Hypothalamus (tissue), 51 donors: ENCODE results near the gene ANKRD53.
A peak's percentile ranks its signal among the peaks of the same experiment; 100 is the strongest.

ENCODE experiments used
- DNase-seq, 51 donors: peaks; one replicate each; lab custom pipeline; 2025; lab: John Stamatoyannopoulos, UW

The ANKRD53 gene

DNA sequence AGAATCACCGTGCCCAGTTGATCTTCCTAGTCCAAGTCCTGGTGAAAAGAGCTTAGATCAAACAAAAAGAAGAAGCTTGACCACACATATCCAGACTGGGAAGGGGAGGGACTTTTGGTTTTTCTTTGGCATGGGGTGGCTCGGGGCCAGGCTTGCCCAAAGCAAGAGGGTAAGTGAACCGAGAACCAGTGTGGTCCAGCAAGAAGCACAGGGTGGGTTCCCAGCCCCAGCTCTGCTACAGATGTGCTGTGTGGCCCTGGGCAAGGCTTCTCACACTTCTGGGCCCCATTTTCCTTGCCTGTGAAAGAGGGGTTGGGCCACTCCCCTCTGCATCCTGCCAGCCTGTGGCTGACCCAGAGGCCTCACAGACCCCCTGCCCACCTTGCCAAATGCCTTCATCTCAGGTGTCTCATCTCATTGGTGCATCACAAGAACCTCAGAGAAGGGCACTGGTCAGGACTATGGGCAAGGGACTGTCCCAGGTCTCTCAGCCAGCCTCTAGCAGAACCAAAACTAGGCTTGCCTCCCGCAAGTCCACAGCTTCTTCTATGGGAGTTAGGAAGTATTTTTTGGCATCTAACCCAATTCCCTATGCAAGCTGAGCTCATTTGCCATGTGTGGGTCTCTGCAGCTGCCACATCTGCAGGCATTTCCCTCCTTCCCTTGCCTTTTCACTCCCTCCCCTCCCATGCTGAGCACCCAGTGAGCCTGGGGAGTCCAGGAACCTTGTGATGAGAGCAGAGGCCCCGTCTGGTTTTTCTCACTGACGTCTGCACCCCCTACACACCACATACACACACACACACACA, 35.8 kb upstream of the ANKRD53 start:
- no peak for DNase-seq

DNA sequence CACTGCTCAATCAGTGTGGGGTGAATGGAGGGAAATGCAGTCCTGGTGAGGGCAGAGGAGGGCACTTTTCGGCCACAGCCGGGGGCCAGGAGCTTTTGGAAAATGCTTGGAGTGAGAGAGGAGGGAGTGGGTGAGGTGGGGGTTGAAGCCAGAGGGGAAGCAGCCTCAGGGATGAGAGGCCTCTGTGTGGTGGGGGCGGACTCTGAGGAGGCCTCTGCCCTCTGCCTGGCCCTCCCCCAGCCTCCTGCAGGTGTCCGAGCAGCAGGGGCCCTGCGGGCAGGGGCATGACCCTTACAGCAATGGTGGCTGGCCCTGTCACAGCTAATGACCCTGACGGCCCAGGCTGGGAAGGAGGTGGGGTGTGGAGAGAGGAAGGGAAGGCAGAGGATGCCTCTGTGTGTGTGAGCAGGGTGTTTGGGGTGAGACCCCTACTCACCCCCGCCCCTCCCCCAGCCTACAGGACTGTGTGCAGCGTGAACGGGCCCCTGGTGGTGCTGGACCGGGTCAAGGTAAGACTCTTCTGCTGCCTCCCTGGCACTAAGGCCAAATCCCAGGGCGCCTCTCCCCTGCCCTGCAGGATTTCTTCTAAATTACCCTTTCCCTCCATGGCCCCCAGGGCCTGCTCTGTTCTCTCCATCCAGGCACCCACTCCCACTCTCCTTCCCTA, 35.1 kb upstream of the ANKRD53 start:
- DNase-seq = no peak

DNA sequence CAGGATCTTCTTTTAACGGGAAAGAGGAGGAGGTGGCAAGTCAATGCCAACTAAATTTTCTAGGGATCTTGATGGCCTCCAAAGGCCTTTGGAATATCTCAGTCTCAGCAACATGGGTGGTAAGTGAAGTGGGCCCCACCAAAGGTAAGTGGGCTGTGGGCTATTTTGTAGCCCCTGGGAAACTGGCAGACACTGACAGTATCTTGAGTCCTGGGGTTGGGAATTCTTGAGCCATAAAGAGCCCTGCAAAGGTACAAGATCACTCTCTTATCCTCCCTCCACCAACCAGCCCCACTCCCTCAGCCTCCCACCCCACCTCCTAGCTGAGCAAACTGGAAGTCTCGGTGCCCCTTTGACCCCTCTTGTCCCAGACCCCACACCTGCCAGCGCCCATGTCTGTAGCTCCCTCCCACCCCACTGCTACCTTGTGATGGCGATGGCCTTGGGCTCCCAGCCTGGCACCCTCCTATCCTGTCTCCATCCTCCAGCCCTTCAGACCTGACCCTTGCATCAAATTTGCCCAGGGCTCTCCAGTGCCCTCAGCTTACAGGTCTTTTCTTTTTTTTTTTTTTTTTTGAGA, 34.2 kb upstream of the ANKRD53 start:
- no peak for DNase-seq

DNA sequence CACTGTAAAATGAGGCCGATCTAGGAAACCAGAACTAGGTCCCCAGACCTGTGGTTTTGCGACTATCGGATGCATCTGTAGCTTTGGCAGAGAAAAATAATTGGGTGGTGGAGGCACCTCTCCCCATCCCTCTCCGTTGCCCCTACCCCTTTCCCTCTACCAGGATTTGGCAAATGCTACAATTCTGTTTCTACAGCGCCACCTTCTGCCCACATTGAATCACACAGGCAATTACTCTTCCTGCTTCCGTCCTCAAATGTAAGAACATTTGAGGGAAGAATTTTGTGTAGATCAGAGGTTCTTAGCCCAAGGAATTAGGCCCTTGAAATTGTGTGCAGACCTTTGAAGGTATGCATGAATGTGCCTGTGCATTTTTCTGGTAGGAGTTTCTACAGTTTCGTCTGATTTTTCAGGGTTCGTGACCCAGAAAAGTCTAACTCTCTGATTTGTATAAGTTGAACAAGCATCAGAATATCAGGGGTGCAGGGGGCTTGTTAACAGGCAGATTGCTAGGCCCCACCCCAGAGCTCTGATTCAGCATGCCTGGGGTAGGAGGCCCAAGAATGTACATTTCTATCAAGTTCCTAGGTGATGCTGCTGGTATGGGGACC, 31.5 kb upstream of the ANKRD53 start:
- peak in 24 of 51 donors; percentile 4 to 63 (median 28) for DNase-seq

DNA sequence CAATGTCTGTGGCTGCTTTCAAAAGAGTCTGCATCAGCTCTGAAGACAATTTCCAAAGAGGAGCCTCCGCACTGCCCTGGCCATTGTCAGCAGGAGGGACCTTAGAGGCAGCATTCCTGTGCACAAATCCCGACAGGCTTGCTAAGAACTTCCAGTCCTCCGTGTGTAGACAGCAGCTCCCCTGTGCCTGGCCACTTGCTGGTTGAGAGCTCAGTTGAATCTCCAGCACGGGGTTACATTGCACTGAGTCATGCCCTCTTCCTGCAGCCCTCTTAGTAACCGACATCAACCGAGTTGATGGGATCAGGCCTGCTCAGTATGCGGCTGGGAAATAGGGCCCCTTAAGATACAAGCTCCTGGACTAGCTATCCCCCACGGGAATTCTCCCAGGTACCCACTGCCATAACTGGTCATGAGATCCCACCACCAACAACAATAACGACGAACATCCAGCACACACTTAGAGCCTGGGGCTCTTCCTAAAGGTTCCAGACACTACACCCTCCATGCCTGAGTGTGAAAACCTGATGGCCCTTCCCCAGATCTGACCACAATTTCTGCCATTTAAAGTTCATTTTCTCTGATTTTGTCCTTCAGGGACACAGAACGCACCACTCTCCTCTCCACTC, 30.8 kb upstream of the ANKRD53 start:
- no peak for DNase-seq

DNA sequence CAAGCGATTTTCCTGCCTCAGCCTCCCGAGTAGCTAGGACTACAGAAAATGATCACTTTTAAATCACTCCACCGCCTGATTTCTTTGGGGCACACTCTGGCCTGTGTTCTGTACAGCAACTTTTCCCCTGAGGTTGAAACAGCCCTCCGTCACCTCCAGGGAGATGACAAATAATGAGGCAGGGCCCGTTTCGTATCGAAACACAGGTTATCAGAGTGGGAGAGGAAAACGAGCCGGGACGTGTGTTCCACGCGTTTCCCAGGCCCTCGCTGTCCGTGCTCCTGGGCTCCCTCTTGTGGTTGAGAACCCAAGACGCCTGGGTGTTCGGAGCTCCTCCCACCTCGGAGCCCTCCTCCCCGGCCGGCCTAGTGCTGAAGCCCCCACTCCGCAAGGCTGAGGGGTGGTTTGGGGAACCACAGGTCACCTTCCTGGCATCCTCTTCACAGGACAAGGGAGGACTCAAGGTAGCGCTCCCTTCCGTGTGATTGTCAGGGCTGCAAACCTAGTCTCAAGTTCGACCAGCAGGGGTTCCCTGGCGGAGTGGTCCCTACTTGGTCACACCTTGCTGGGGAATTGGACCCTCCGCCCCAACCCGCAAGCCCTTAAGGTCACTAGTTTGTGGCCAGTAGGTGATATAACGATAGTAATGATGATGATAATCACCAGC, 30.0 kb upstream of the ANKRD53 start:
- DNase-seq = peak in 49 of 51 donors; percentile 3 to 84 (median 48)

DNA sequence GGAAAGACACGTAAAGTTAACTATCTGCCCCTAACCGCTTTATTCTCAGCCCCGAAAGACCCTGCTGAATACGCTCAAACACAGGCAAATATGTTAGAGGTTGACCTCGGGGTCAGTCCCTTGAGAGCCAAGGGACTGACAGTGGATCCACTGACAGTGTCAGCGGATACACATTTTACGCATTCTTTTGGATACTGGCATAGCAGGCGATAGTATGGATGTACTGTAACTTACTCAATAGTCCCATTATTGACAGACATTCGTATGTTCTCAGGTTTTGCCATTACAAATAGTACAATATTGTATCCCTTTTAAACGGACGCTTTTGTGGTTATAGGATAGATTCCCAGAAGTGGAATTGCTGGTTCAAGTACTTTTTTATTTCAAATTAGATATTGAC, 29.3 kb upstream of the ANKRD53 start:
- DNase-seq = no peak

DNA sequence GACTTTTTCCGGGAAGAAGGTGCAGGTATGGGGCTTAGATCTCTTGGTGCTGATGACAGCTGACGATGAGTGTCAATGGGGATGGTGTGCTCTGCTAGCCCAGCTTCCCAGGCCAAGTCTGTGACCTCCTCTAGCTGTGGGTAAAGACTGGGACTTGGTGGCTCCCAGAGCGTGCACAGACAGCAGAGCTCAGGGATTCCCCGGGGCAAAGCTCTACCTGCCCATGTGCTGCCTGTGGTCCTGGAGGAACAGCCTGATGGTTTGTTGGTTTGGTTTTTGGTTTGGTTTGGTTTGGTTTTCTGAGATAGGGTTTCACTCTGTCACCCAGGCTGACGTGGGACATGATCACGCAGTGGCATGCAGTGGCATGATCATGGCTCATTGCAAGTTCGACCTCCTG, 23.5 kb upstream of the ANKRD53 start:
- DNase-seq = no peak

DNA sequence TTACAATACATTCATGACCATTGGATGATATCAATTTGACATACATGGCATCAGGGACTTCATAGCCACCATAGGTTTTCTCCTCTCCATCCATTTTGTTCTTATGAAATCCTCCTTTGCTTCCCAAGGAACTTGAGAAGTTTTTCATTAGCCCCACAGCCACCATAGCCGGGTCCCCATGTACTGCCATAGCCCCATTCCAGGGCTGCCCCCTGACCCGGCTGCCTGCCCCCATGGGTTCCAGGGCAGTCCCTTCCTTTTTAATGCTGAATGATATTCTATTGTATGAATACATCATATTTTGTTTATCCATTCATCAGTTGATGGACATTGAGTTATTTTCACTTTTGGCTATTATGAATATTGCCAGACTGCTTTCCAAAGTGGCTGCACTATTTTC, 22.3 kb upstream of the ANKRD53 start:
- DNase-seq = no peak

DNA sequence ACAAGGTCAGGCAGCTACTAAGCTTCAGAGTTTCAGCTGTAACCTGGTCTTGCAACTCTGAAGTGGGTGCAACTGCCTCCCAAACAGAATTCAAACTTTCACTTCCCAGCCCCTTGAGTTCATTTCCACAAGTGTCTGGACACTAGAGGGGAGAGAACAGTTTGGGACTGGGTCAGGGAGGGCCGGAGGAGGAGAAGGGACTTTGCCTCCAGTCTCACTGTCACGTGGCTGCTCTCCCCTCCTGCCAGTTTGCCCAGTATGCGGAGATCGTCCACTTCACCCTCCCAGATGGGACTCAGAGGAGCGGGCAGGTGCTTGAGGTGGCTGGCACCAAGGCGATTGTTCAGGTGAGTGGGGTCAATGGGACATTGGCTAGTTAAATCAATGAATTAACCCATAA, 20.6 kb upstream of the ANKRD53 start:
- DNase-seq = no peak

DNA sequence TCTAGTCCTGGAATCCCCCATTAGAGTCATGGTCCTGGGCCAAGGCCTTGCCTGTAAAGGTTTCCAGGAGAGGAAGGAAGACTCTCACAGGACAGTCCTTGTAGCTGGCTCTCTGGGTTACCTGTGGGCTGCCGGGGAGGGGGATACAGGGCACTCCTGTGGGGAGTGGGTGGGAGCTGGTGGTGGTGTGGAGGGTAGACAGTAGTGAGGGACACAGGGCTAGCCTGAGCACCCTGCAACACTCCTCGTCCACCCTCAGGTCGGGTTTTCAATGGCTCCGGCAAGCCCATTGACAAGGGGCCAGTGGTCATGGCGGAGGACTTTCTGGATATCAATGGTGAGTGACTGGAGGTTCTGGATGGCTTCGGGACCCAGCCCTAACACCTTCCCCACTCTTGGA, 19.7 kb upstream of the ANKRD53 start:
- no peak for DNase-seq

DNA sequence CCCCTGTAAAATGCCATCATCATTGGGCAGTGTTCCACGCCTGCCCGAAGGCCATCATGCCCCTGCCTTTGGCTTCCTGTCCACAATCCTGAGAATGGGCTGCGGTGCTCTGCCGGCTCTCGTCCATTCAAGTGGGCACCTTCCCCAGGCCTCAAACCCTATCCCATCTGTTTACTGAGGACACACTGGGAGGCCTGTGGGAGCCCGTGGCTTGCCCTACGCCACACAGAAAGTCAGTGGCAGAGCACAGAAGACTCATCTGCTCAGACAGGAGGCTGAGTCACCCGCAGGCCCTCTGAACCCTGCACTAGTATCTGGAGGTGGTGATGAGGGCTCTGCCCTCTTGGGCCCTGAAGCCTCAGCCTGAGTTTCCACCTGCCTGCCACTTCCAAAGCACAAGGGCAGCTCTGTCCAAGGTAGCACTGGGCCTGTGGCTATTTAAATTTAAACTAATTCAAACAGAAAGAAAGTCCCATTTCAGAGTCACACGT, 19.1 kb upstream of the ANKRD53 start:
- DNase-seq = no peak

DNA sequence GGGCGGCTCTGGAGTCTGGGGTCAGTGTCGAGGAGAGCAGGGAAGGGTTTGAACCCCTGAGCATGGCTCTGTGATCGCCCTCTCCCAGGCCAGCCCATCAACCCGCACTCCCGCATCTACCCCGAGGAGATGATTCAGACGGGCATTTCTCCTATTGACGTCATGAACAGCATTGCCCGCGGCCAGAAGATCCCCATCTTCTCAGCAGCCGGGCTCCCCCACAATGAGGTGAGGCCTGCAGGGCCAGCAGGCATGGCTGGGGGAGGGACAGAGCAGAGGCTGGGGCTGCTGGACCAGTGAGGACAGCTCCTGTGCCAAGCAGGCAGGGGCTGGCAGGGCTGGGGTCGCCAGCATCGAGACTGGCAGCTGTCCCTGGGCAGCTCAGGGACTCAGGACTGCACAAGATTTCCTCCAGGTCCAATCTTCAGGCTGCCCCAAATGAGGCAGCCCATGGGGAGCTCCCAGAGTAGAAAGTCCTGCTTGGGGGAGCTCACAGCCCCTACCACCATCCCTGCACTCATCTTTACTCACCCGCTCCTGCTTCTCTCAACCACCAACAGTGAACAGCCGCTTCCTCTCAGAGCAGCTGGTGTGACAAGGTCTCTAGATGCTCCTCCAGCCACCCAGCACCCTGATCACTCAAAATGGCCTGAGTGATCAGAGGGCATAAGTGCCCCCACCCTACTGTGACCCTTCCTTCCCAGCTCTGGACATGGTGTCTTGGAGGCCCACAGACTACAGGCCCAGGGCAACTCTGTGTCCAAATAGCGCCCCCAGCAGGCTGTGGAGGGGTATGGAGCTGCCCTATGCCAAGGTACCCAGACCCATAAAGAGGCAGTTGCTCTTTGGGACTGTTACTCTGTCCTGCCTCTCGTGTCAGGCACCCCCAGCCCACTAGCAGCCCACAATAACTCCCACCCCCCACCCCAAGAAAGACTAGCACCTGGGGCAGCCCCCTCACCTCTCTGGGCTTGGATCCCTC, 18.3 kb upstream of the ANKRD53 start:
- no peak for DNase-seq

DNA sequence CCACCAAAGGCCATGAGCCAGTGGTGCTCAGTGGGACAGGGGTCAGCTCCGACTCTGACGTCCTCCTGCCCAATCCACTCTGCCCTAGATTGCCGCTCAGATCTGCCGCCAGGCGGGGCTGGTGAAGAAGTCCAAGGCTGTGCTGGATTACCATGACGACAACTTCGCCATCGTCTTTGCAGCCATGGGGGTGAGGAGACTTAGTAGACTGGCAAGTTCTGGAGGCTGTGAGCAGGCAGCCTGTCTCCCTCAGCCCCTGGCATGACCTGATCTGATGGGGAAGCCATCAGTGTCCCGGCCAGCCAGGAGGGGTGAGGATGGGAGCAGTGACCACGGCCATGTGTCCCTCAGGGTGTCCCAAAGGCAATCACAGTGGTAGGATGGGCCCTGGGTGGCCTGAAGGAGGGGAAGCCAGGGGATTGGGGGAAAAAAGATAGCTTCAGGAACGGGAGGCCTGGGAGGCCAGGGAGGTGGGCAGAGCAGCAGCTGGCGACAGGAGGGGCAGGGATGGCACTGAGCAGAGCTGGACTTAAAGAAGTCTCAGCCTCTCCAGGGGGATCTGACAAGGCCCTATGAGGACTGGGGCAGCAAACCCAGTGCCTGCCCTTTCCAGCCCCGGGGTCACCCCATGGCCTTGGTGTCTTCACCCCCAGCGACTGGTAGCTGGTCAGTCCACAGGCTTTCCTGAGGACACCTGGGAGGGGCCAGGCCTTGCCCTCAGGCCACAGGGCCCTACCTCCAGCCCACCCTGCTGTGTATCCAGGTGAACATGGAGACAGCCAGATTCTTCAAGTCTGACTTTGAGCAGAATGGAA, 17.4 kb upstream of the ANKRD53 start:
- DNase-seq = no peak

DNA sequence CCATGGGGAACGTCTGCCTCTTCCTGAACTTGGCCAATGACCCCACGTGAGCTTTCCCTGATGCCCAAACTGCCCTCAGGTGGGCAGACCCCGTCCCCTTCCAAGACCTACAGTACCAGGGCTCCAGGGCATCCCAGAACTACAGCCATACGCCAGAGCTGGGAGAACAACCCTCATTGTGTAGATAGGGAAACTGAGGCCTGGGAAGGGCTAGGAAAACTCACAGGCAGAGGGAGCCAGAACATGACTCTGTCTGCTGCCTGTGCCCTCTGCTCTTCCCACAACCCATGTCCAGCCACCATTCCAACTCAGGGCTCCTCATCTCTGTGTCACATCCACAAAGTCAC, 16.8 kb upstream of the ANKRD53 start:
- no peak for DNase-seq

DNA sequence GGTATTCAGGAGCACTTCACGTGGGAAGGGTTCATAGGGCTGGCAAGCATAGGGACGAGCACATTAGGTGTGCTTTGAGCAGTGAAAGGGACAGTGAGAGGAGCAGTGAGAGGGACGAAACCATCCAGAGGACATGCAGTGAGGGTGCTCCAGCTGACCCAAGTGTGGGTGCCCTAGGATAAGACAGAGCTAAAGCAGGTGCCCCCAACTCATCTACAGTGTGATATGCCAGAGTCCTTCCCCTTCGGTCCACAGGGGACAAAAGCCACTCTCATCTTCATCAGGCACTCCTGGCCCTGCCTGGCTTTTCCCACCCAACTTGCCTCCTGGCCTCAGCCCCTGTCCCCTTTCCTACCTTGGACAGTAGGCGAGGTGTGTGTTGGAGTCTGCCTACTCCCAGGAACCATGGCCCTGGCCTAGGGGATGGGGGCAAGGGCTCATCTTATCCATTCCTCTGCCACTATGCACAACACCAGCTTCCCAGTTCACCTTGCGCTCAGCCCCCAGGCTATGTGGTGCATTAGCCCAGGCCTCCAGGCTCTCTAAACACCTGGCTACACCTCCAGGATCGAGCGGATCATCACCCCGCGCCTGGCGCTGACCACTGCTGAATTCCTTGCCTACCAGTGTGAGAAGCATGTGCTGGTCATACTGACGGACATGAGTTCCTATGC, 16.1 kb upstream of the ANKRD53 start:
- DNase-seq = no peak
